GM19372 (cell line): ENCODE measurements around the gene TMEM170A.

ENCODE experiments used
- ATAC-seq: cut with Tn5 transposase; IDR thresholded peaks from one replicate; pipeline ENCODE4 v1.9.1; 2021; ENCODE audit warnings: mild to moderate bottlenecking, low read depth, moderate library complexity; ENCODE audit not compliant: unreplicated experiment

TMEM170A gene

DNA sequence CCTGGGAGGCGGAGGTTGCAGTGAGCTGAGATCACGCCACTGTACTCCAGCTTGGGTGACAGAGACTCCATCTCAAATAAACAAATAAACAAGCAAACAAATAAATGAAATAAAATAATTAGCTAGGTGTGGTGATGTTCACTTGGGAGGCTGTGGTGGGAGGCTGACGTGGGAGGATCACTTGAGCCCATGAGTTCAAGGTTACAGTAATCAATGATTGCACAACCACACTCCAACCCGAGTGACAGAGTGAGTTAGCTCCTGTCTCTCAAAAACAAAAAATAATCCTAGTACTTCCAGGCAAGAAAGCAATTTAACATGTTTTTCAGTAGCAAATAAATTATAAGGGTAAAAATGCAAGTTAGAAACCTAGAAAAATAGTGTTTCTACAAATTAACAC, 57.5 kb downstream of the TMEM170A start:
- no peak for ATAC-seq

DNA sequence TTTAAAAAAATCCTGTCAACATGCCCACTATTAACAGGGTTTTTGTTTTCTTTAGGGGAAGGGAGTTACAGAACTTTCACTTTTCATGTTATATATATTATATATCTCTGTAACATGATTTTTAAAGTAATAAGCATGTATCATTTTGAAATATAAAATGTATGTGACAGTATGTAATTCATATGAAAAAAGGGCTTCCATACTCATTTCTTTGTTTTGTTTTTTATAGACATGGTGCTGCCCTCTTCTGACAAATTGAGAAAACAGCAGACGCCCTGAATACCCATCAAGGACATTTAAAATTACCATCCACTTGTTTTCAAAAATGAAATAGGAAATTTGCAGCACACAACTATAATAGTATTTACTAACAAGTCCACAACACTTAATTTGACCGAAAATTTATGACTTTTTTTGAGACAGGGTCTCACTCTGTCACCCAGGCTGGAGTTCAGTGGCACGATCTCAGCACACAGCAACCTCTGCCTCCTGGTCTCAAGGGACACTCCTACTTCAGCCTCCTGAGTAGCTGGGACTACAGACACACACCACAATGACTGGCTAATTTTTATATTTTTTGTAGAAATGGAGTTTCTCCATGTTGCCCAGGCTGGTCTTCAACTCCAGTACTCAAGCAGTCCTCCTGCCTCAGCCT, 61.5 kb downstream of the TMEM170A start:
- no peak for ATAC-seq

DNA sequence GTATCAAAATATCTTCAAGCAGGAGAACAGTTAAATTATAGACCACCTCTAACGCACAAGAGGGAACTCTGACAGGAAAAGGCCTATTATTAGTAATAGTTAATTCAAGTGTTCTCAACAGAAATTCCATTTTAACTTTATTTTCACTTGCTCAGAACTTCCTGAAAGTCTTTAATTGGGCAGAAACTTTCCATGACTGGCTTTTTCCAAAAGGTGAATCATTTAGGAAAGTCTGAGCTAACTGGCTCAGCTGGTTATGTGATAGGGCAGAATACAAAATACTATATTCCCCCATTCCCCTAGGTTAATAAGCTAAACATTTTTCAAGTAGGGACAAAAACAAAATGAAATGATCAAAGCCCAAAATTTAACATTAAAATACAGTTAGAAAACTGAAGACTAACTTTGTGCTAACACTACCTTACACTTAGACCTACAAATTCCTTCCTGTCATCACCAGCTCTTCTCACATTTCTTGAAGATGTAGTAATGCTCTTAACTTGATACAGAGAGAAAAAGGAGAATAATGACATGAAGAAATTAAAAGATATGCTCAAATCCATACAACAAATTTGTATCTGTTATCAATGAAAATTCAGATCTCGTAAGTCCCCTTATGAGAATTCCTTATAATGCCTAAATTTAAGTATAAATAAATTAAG, 62.2 kb downstream of the TMEM170A start:
- ATAC-seq = no peak

DNA sequence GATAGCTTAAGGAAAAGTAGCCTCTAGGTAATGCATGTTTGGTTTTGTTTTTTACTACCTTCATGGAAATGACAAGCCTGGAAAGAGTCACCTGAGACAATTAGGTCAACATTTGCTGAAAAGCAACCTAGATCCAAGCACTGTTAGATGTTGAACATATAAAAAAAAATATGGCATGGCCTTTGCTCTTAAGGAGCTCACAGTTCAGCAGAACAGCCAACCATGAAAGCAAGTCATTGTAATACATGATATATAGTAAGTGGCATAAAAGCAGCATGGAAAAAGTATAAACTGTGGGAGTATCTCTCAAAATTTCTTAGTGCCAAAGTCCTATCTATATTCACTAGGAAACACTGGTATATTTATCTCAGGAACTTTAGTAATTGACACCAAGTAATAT, 62.8 kb downstream of the TMEM170A start:
- ATAC-seq = no peak

DNA sequence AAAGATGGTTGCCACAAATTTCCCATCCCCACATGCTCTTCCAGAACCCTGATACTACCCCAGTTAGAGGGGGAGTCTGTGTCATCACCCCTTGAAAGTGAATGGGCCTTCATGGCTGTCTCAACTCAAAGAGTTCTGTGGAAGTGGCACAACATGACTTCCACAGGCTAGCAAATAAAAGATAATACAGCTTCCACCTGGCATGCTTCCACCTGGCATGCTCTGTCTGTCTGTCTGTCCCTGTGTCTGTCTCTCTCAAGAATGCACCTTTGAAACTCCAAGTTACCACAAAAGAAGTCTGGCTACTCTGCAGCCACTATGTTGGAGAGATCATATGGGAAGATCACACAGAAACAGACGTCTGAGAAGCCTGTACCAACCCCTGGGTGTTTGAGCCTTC, 66.2 kb downstream of the TMEM170A start:
- ATAC-seq = no peak

DNA sequence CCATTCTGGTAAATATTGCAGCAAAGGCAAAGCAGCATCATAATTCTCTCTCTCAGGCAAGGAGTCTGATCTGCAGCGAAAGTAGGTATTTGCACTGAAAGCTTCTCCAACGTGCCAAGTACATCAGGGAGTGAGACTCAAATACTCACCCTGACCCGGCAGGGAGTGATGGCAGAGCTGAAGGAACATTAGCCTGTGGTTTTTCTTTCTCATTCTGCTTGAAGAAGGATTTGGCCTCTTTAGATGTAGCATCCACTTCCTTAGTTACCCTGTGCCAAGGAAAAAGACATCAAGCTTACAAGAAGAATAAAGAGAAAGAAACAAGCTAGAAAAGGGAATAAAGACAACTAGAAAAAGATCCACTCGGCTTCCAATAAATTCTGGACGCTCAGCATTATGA, 69.5 kb downstream of the TMEM170A start:
- ATAC-seq = no peak
